Activated CD4-positive, alpha-beta T cell treated with anti-CD3 and anti-CD28 coated beads, Interleukin-2, amount 50 U/mL, for 1 hour (primary cell): ENCODE data around the gene CDKN2D.

Experiments used
- DNase-seq: peaks from one replicate; pipeline ENCODE4 v3.0.0-alpha.2; 2020

CDKN2D gene

DNA sequence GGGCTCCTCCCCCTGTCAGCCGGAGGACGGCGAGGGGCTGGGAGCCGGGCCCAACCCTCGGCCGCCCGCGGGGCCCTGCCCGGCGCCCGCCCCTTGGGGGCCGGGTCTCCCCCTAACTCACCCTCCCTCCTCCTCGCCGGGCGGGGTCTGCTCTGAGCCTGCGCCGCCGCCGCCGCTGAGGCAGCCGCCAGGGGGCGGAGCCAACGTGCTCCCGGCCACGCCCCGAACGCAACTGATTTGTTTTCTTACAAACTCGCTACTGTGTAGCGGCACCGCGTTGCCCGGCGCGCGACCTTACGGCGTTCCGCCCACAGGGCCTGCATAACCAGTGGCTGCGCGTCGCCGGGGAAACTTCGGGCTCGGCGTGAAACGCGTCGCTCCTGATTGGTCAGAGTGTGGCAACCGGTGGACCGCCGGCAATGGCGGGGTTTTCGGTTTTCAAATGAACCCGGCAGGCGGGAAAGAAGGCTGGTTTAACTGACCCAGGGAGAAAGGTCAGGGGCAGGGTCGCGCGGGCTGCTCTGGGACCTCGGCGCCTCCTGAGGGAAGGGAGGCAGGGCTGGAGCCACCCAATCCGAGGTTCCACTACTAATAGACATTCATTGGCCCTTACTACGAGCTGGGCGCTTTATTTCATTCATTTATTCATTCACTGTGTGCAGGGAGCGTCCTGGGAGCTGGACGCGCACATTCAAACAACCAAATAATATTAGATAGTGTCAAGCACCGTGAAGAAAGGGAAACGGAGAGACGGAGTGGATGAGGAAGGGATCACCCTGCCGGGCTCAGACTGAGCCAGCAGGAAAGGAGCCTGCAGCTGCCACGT, at the start of gene CDKN2D:
CDKN2D (minus strand) TSS at position 154 of the 826 bp plus-strand sequence. CDS start 326 bp downstream, outside the sequence.
- DNase-seq, result peak; percentile 100

DNA sequence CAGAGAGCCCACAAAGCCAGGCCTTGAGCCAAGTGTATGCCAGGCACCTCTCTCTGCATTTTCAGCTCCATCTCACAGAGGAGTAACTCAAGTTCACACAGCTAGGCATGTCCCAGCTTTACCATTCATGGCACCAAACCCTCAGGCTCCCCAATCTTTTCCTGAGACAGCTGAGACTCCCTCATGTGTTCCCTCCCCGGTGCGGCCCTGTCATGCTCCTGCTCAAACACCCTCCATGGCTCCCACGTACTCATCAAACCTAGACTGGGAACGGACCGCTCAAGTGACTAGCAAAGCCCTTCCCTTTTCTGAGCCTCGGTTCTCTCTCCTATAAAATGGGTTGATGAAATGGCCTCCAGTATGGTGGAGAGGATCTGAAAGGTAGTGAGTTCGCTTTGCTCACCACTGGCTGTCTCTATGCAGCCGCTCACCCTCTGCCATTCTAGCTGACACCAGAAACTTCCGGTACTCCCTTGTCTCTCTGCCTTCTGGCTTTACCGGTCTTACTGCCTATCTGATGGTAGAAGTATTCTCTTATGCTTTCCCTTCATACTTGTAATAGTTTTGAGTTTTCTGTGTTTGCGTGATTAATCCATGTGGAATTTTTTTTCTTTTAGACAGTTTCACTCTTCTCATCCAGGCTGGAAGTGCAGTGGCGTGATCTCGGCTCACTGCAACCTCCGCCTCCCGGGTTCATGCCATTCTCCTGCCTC, 48.8 kb upstream of the CDKN2D start:
- no peak for DNase-seq

DNA sequence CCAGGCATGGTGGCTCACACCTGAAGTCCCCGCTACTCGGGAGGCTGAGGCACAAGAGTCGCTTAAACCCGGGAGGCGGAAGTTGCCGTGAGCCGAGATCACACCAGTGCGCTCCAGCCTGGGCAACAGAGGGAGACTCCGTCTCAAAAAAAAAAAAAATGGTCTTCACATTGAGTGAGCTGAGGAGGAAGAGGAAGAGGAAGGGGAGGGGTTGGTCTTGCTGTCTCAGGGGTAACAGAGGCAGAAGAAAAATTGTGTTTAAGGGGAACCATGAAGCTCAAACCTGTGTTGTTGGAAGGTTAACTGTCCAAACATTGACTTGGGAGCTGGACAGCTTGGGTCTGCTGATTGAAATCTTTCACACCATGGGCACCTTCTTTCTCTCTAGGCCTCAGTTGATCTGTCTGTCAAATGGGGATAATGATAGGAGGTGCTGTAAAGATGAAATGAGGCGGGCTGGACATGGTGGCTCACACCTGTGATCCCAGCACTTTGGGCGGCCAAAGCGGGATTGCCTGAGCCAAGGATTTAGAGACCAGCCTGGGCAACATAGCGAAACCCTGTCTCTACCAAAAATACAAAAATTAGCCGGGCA, 46.7 kb upstream of the CDKN2D start:
- DNase-seq, result no peak

DNA sequence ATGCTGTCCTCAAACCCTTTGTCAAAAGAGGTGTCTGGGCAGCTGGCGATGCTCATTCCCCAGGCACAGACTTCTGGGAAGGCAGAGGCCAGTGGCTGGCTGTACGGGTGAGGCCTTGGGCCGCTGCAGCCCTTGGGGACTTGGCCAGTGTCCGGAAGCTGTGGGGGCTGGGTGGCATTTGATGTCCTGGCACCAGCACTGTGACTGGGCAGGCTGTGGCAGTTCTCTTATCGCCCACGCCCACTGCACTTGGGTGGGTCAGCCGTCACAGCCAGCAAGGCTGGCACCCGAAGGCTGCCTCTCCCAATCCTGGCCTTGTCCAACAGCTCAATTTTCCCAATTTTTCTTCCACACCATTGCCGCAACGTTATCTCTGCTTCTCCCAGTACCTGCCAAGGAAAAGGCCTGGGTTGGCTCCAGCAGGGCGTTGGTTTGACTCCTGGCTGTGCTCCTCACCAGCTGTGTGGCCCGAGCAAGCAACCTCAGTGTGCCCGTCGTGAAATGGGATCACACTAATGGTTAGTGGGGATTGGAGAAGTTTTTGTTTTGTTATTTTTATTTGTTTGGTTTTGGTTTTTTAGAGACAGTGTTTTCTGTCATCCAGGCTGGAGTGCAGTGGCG, 43.8 kb upstream of the CDKN2D start:
- no peak for DNase-seq

DNA sequence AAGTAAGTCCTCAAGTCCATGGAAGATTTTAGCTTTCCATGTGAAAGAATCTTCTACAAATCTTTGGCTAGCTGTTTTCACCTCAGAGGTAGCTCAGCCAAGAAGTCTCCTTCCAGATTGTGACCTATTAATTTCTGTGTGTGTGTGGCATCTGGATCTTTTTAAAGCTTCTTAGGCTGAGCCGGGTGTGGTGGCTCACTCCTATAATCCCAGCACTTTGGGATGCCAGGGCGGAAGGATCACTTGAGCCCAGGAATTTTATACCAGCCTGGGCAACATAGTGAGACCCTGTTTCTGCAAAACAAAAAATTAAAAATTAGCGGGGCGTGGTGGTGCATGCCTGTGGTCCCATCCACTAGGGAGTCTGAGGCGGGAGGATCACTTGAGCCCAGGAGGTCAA, 43.1 kb upstream of the CDKN2D start:
- DNase-seq, result no peak

DNA sequence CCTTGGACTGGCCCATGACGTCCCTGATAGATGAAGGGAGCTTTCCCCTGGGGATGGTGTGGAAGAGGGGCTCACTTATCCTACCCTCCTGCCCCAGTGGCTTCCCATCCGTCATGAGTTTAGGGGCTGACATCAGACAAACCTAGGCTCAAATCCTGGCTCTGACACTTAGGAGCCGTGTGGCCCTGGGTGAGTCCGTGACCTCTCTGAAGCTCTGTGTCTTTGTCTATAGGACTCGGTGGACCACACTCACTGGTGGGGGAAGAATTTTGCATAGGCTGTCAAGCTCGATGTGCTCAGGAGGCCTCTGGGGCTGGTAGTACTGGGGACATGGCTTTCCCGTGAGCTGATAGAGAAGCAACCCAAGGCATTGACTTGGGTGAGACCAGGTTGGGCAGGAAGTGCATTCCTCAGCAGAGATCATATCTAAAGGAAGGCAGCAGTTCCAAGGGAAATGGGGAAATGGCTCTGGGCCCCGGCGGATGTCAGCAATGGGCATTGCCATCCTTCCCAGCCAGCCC, 35.7 kb upstream of the CDKN2D start:
- no peak for DNase-seq

DNA sequence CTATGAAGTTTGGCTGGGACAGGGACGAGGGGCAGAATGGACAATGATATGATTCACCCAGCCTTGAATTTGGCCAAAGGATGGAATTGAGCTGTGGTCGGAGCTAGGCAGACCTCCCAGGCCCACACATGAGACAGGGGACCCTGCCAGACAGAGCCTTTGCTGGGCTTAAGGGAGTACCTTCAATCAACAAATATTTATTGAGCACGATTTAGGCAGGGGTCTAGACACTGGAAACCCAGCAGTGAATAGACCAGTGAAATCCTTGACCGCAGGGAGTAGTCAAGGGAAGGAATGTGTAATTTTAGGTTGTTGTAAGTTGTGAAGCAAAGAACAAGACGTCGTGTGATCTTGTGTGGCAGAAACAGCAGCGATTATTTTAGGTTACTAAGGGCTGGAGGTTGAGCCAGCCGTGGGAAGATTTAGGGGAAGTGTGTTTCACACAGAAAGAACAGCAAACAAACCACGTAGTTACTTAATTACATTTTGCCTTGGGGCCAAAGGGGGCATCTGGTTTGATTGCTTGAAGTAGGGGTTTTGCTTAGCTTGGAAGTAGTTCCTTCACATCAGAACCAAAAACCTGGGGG, 35.2 kb upstream of the CDKN2D start:
- peak; percentile 36 for DNase-seq

DNA sequence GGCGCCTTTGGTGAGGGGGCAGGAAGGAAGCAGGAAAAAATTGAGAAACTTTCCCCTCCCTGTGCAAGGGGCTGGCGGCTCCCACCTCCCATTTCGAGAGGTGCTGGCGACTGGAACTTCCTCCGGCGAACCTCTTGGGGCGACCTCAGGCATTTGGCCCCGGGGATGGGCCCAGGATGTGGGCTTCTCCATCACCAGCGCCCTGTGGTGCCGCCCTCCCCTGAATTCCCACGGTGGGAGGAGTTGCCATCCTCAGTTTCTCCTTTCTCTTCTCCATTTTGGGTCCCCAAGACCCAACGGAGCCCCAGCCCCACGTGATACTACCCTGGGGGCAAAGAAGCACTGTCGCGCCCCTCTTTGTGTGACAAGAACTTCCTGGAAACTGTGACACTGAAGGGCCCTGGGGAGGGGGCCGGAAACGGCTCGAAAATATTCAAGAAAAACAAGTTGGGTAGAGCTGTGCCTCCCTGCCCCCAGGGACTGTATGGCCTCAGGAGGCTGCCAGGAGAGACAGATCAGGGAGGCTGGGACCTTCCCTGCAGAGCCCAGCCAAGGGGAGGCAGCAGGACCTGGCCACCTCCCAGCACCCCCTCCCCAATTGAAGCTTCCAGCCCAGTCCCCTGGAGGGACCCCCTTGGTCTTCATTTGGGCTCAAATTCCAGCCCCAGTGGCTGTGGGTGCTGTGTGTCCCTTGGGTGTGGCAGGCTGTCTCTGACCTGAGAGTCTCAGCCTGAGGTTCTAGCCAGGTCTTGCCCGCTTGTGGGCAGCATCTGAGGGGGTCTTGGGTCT, 34.5 kb upstream of the CDKN2D start:
- DNase-seq, result peak; percentile 80

DNA sequence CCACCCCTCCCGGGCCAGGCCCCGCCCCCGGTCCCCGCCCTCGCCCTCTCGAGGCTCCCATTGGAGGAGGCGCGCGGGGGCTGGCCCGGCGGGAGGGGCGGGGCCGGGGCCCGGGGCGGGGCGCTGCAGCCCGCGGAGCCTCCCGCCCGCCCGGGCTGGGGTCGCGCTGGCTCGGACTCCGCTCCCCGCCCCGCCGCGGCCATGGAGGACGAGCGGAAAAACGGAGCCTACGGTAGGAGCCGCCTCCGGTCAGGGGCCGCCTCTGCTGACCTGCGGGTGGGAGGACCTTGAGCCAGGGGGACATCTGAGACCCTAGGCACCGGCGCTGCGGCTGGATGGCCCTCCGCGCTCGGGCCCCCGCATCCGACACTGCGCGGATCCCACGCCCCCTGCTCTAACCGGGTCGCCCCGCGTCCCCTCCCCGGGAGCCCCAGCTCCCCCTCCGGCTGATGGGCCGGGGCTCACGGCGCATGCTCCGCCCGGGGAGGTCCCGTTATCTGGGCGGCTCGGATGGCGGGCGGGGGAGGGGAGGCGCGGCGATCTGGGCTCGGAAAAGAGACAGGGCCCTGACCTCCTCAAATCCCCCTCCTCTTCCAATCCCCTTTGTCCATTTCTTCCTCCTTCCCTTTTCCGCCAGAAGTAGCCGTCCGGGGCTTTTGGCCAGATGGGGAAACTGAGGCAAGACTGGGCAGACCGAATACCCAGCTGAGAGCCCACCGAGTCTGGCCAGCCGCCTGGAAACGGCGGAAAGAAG, 33.7 kb upstream of the CDKN2D start:
- DNase-seq, result peak; percentile 89

DNA sequence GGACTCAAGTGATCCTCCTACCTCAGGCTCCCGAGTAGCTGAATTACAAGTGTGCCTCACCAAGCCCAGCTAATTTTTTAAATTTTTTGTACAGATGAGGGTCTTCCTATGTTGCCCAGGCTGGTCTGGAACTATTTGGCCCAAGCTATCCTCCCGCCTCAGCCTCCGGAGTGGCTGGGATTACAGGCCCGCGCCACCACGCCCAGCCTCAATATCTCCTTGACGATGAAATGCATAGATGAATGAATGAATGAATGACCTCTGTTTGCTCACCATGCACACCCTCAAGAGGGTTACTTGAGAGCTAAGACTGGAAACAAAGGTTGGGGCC, 33.2 kb upstream of the CDKN2D start:
- no peak for DNase-seq

DNA sequence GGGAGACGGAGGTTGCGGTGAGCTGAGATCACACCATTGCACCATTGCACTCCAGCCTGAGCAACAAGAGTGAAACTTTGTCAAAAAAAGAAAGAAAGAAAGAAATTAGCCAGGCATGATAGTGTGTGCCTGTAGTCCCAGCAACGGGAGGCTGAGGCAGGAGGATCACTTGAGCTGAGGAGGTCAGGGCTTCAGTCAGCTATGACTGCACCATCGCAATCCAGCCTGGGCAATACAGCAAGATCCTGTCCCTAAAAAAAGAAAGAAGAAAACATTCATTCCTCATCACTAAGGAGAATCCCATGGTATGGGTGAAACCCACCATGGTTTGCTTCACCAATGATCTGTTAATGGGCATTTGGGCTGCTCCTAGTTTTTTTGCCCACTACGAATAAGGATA, 31.4 kb upstream of the CDKN2D start:
- no peak for DNase-seq

DNA sequence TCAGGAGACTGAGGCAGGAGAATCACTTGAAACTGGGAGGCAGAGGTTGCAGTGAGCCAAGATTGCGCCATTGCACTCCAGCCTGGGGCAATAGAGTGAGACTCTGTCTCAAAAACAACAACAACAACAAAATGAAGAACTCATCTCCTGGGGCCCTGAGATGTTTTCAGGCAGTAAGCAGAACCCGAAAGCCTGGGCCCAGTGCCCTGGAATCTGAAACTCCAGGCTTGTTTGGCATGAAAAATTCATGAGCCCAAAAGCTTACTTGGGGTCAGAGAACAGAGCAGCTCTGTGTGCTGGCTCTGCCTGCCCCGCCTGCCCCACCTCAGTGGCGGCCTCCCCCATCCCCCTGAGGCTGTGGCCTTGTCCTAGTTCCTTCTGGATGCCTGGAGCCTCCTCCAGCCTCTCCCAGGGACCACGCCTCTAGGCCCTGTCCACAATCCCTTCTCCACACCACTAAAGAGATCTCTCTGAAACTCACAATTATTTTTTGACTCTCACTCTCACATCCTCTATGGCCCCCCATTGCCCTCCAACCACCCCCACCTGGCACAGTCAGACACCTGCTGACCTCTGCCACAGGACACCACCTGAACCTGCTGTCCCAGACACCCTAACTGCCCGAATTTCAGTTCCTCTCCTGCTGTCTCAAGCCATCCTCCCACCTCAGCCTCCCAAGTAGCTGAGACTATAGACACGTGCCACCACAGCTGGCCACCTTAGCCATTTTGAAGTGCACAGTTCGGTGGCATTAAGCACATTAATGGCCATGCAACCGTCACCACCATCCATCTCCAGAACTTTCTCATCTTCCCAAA, 25.2 kb upstream of the CDKN2D start:
- DNase-seq, result no peak

DNA sequence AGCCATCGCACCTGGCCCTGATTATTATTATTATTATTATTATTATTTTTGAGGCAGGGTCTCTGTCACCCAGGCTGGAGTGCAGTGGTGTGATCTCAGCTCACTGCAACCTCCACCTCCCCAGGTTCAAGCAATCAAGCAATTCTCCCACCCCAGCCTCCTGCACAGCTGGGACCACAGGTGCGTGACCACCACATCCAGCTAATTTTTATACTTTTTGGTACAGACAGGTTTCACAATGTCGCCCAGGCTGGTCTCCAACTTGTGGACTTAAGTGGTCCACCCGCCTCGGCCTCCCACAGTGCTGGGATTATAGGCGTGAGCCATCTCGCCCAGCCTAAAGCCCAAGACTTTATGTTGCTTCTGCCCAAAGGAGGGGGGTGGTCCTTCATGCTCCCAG, 24.4 kb upstream of the CDKN2D start:
- no peak for DNase-seq

DNA sequence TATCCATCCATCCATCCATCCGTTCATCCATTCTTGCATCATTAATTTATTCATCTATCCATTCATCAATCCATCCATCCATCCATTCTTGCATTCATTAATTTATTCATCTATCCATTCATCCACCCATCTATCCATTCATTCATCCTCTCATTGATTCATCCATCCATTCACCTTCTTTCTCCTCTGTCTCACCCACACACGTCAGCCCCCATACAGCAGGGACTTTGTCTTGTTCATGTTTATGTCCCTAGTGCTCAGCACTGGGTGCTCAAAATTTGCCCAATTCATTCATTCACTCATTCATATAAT, 19.0 kb upstream of the CDKN2D start:
- DNase-seq, result no peak

DNA sequence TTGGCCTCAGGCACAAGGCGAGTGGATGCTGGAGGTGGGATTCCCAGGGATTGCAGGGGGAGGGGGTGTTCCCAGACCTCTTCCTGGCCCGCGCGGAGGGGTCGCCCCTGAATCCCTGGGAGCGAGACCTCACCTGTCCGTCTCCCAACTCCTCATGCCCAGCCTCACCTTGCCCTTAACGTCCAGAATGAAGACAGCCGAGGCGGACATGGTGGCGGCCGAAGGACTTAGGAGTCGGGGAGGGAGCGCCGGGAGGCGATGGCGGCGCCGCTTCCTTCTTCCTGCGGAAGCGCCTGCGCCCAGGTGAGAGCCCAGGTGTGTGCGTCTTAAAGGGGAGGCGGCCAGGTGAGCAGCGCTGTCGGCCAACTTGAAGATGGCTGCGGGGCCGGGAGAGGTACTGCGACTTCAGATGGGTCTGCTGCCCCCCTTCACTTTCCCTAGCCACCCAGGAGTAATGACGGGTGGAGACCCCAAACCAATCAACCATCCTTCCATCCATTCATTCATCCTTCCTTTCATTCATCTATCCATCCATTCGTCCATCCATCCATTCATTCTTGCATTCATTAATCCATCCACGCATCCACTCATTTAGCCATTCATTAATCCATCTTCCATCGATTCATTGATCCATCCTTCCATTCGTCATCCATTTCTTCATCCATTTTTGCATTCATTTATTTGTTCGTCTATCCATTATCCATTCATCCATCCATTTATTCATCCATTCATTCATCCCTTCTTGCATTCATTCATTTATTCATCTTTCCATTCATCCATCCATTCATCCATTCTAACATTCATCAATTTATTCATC, 18.5 kb upstream of the CDKN2D start, which contains the start of gene AP1M2:
AP1M2 (minus strand) TSS at position 291 of the 817 bp plus-strand sequence; CDS start at position 210, 81 bp downstream.
- no peak for DNase-seq

DNA sequence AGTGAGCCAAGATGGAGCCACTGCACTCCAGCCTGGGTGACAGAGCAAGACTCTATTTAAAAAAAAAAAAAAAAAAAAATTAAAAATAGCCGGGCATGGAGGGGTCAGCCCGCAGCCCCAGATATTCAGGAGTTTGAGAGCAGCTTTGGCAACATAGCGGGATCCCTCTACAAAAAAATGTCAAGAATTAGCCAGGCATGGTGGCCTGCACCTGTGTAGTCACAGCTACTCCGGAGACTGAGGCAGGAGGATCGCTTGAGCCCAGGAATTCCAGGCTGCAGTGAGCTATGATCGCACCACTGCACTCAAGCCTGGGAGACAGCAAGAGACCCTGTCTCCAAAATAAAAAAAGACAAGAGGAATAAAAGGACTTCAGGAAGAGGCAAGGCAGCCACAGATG, 17.6 kb upstream of the CDKN2D start:
- DNase-seq, result no peak

DNA sequence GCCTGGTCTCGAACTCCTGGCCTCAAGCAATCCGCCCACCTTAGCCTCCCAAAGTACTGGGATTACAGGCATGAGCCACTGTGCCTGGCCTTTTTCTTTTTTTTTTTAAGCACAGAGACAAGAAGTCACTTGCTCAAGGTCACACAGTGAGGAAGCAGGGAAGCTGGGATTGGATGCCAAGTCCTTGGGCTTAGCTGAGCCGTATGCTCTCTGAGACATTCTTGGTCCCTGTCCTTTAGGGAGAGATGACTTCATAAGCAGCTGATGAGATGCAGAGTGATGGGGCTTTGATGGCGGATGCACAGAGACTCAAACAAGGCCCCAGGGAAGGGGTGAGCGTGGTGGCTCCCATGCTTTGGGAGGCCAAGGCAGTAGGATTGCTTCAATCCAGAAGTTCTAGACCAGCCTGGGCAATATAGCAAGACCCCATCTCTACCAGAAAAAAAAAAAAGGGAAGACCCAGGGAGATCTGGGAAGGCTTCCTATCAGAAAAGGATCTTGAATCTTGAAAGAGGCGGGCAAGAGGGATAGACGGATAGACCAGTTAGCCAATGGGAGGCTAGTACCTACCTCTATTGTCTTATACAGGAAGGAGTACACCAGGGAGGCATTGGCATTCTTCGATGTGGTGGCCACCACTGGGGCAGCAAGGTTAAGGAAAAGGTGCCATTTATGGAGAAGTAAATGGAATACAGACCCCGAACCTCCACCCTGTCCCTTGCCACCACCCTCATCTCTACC, 14.4 kb upstream of the CDKN2D start:
- DNase-seq, result no peak

DNA sequence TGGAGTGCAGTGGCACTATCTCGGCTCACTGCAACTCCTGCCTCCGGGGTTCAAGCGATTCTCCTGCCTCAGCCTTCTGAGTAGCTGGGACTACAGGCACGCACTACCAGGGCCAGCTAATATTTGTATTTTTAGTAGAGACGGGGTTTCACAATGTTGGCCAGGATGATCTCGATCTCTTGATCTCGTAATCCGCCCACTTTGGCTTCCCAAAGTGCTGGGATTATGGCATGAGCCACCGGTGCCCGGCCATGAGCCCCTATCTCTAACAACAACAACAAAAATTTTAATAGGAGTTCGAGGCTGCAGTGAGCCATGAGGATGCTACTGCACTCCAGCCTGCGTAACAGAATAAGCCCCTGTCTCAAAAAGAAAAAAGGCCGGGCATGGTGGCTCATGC, 13.3 kb upstream of the CDKN2D start:
- no peak for DNase-seq
